BLaER1 (cell line): ENCODE measurements around the gene ZFP36L2.

Experiments
- H3K27ac ChIP-seq: shearing (Covaris generic); formaldehyde crosslinking; 2 replicates; pipeline ENCODE4 v1.8.1; 2022
- H3K27me3 ChIP-seq: shearing (Covaris generic); formaldehyde crosslinking; 2 replicates; pipeline ENCODE4 v1.8.1; 2022
- H3K36me3 ChIP-seq: shearing (Covaris generic); formaldehyde crosslinking; 2 replicates; pipeline ENCODE4 v1.8.1; 2022
- H3K4me1 ChIP-seq: shearing (Covaris generic); formaldehyde crosslinking; 2 replicates; pipeline ENCODE4 v1.8.1; 2022
- H3K4me2 ChIP-seq: shearing (Covaris generic); formaldehyde crosslinking; 2 replicates; pipeline ENCODE4 v1.8.1; 2022
- H3K4me3 ChIP-seq: shearing (Covaris generic); formaldehyde crosslinking; 2 replicates; pipeline ENCODE4 v1.8.1; 2022
- H3K9ac ChIP-seq: shearing (Covaris generic); formaldehyde crosslinking; 2 replicates; pipeline ENCODE4 v1.8.1; 2022
- H3K9me3 ChIP-seq: shearing (Covaris generic); formaldehyde crosslinking; 2 replicates; pipeline ENCODE4 v1.8.1; 2022
- H4K20me1 ChIP-seq: shearing (Covaris generic); formaldehyde crosslinking; 2 replicates; pipeline ENCODE4 v1.8.1; 2022
- Cebpa-rat ChIP-seq: shearing (Covaris generic); IDR thresholded peaks from 2 replicates; pipeline ENCODE4 v1.8.1; 2022

The ZFP36L2 gene, protein sequence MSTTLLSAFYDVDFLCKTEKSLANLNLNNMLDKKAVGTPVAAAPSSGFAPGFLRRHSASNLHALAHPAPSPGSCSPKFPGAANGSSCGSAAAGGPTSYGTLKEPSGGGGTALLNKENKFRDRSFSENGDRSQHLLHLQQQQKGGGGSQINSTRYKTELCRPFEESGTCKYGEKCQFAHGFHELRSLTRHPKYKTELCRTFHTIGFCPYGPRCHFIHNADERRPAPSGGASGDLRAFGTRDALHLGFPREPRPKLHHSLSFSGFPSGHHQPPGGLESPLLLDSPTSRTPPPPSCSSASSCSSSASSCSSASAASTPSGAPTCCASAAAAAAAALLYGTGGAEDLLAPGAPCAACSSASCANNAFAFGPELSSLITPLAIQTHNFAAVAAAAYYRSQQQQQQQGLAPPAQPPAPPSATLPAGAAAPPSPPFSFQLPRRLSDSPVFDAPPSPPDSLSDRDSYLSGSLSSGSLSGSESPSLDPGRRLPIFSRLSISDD

GRCh38 chr2:43226558-43226954, at the start of gene ZFP36L2:
Gene ZFP36L2 (minus strand): TSS chr2:43226606. CDS start chr2:43226315, 291 bp downstream.
- H3K4me1 ChIP-seq, result peaks cover 39% of the 10 kb centered on the region
- peaks cover 62% of the 10 kb centered on the region for H3K36me3 ChIP-seq
- peak within 1 kb of the TSS; percentile 88 for H3K4me3 ChIP-seq
- peak within 1 kb of the TSS; percentile 98 for H3K9ac ChIP-seq
- H3K4me2 ChIP-seq, result peak within 1 kb of the TSS; percentile 96
- H3K9me3 ChIP-seq, result no peaks in the 10 kb centered on the region
- peak within 1 kb of the TSS; percentile 97 for H3K27ac ChIP-seq
- no peak for TF ChIP-seq Cebpa-rat
- no peaks in the 10 kb centered on the region for H3K27me3 ChIP-seq
- peaks cover 47% of the 10 kb centered on the region for H4K20me1 ChIP-seq

- no peaks in the 10 kb centered on the region for H4K20me1 ChIP-seq
- no peak overlapping the region for H3K27ac ChIP-seq
- no peak overlapping the region for H3K4me2 ChIP-seq
- no peak overlapping the region for H3K4me3 ChIP-seq
- H3K9ac ChIP-seq, result no peak overlapping the region
- H3K9me3 ChIP-seq, result no peaks in the 10 kb centered on the region
- peaks cover 69% of the 10 kb centered on the region for H3K36me3 ChIP-seq
- H3K27me3 ChIP-seq, result no peaks in the 10 kb centered on the region
- H3K4me1 ChIP-seq, result no peaks in the 10 kb centered on the region
- no peak for TF ChIP-seq Cebpa-rat
These were observed 48.3 kb upstream of the ZFP36L2 start for GRCh38 chr2:43274721-43275120.

- no peak overlapping the region for H3K4me3 ChIP-seq
These were observed 47.6 kb upstream of the ZFP36L2 start for GRCh38 chr2:43274055-43274454.

DNA sequence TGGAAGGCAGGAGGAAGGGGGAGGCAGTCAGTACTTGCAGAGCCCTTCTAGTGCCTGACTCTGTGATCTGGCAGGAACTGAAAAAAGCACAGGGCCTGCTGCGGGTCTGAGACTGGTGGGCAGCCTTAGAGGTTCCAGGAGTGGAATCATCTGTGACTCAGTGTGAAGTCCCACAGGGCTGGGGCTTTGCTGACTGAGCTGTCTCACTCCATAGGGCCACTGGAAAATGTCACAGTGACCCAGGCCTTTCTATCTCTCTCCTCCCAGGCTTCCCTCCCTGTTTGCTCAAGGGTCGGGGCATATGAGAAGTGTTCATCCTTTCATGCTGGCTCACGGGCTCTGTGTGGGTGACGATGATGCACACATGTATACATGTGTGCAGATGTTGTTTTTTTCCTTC, 47.1 kb upstream of the ZFP36L2 start:
- no peaks in the 10 kb centered on the region for H3K9me3 ChIP-seq
- H3K36me3 ChIP-seq, result peaks cover 69% of the 10 kb centered on the region
- no peaks in the 10 kb centered on the region for H4K20me1 ChIP-seq
- no peak overlapping the region for H3K4me2 ChIP-seq
- TF ChIP-seq Cebpa-rat, result no peak
- H3K9ac ChIP-seq, result no peak overlapping the region
- H3K4me1 ChIP-seq, result no peaks in the 10 kb centered on the region
- no peak overlapping the region for H3K27ac ChIP-seq
- H3K27me3 ChIP-seq, result no peaks in the 10 kb centered on the region
- H3K4me3 ChIP-seq, result no peak overlapping the region

More at GRCh38 chr2:43274055-43274454, 47.6 kb upstream of the ZFP36L2 start:
- Histone ChIP-seq H3K36me3 (peaks cover 69% of the 10 kb centered on the region), H3K9me3 (no peaks in the 10 kb centered on the region), H3K27me3 (no peaks in the 10 kb centered on the region), H3K4me1 (no peaks in the 10 kb centered on the region), H3K27ac (no peak overlapping the region), H4K20me1 (no peaks in the 10 kb centered on the region), H3K9ac (no peak overlapping the region), H3K4me2 (no peak overlapping the region)
- no peak for TF ChIP-seq Cebpa-rat

GRCh38 chr2:43270930-43271615, 44.7 kb upstream of the ZFP36L2 start:
- no peak for TF ChIP-seq Cebpa-rat
- Histone ChIP-seq H3K4me2 (no peak overlapping the region), H3K27me3 (no peaks in the 10 kb centered on the region), H3K4me3 (no peak overlapping the region), H3K36me3 (peaks cover 76% of the 10 kb centered on the region), H3K4me1 (no peaks in the 10 kb centered on the region), H3K27ac (no peak overlapping the region), H4K20me1 (no peaks in the 10 kb centered on the region), H3K9ac (no peak overlapping the region), H3K9me3 (no peaks in the 10 kb centered on the region)

DNA sequence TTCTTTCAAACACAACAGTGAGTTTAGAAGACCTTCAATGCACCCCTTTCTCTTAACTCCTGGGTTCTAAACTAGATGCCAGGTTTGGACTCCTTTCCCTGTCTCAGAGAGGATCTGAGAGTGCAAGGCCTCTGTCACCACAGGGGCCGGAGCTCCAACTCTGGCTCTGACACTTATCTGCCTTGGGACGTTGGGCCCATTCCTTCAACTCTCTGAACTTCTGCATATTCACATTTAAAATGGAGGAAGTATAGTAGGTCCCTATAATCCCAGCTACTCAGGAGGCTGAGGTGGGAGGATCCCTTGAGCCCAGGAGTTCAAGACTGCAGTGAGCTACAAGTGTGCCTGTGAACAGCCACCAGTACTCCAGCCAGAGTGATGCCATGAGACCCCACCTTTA, 44.1 kb upstream of the ZFP36L2 start:
- Histone ChIP-seq H3K9me3 (no peaks in the 10 kb centered on the region), H3K4me1 (no peaks in the 10 kb centered on the region), H3K4me3 (no peak overlapping the region), H4K20me1 (no peaks in the 10 kb centered on the region), H3K4me2 (no peak overlapping the region), H3K27me3 (no peaks in the 10 kb centered on the region), H3K36me3 (peaks cover 77% of the 10 kb centered on the region), H3K9ac (no peak overlapping the region), H3K27ac (no peak overlapping the region)
- no peak for TF ChIP-seq Cebpa-rat

DNA sequence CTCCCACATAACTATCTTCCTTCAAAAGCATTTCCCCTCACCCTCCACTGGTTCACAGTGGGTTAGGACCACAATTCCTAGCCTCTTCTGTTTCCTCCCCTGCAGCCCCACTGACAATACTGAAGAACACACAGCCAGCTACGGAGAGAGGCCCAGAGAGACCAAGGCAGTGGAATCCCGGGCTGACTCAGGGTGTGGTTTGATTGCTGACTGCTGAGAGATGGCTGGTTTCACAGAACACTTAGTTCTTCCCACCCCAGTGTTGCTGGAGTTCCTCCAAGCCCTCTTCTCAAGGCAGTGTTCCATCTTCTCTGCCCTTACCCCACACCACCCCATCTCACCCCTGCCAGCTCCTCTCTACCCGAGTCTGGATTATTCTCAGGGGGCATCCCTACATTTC, 43.3 kb upstream of the ZFP36L2 start:
- Histone ChIP-seq H3K9ac (no peak overlapping the region), H3K27me3 (no peaks in the 10 kb centered on the region), H4K20me1 (no peaks in the 10 kb centered on the region), H3K27ac (no peak overlapping the region), H3K36me3 (peaks cover 77% of the 10 kb centered on the region), H3K4me1 (no peaks in the 10 kb centered on the region), H3K9me3 (no peaks in the 10 kb centered on the region), H3K4me3 (no peak overlapping the region), H3K4me2 (no peak overlapping the region)
- TF ChIP-seq Cebpa-rat, result no peak

DNA sequence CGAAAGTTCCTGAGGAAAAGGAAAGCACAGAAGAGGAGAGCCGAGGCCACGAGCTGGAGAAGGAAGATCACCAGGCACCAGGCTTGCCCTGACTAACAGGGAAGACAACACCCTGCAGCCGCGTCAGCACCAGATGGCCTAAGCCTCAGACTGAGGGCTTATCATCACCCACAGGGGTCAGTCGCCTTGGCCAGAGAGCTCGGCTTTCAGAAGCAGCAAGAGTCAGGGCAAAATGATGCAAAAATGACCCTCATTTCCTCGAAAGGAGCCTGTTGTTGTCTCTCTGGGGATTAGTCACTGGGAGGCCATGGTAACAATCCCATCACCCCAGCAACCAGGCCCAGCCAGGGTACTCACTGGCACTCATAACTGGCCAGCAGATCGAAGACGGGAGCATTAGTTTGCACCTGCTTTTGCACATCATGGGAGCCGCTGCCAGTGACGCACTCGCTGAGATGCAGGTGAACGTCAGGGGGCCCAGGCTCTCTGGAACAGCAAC, 42.7 kb upstream of the ZFP36L2 start:
- TF ChIP-seq Cebpa-rat, result no peak
- H3K4me1 ChIP-seq, result no peaks in the 10 kb centered on the region
- no peak overlapping the region for H3K4me2 ChIP-seq
- H3K27me3 ChIP-seq, result no peaks in the 10 kb centered on the region
- no peak overlapping the region for H3K27ac ChIP-seq
- no peaks in the 10 kb centered on the region for H3K9me3 ChIP-seq
- H3K4me3 ChIP-seq, result no peak overlapping the region
- peaks cover 80% of the 10 kb centered on the region for H3K36me3 ChIP-seq
- H3K9ac ChIP-seq, result no peak overlapping the region
- no peaks in the 10 kb centered on the region for H4K20me1 ChIP-seq

DNA sequence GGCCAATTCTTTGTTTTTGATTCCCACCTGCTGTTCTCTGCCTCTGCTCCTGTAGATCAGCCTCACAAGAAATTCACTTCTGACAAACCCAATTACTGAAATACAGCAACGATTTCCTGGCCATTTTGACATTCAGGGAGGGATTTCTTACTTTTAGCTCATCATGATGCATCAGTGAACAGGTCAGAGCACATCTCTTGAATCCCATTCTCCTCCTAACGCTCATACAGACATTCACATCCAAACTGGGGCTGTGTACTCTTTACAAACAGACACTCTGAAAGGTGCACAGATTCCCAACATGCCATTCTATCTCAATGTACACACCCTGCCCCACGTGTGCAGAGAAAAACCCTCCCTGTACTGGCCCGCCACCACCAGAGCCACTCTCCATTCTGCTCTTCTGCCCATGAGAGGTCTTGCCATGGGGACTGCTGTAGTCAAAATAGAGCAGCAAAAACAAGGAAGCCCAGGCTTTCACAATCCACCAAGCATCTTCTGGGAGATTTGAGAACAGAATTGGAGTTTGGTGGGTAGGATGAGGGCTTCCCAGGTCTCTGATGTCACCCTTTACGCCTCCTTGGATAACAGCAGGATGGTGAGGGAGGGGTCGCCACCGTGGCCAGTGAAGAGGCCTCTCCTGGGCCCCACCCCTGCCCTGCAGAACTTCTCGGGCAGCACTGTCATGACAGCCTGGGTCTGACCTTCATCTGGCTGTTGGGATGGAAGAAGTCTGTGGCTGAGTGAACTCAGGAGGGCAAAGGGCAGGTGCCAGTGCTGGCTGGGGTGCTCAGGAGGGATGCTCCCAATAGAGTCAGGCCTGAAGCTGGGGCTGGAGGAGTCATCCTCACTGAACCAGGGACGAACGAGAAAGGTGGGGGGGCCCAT, 41.9 kb upstream of the ZFP36L2 start:
- Histone ChIP-seq H4K20me1 (no peaks in the 10 kb centered on the region), H3K27ac (no peak overlapping the region), H3K4me1 (no peaks in the 10 kb centered on the region), H3K27me3 (no peaks in the 10 kb centered on the region), H3K9me3 (no peaks in the 10 kb centered on the region), H3K9ac (no peak overlapping the region), H3K4me3 (no peak overlapping the region), H3K4me2 (no peak overlapping the region), H3K36me3 (peaks cover 78% of the 10 kb centered on the region)
- TF ChIP-seq Cebpa-rat, result no peak
